ENCODE data around the gene AMZ2. TPM values are rescaled to one million over a fixed set of nuclear protein-coding genes. Genes with fewer than 3 reads are reported as not detected.

The AMZ2 gene
- total and polyA plus RNA-seq, 4 donors = 11.6 to 19.6 (median 17.3) TPM

GRCh38 chr17:68297195-68297594, 49.4 kb downstream of the AMZ2 start:
- Histone ChIP-seq H3K4me1 (ENCODE audit: control insufficient read depth in 4 of 4, insufficient read depth in 4 of 4, low read length in 3 of 4) (peaks cover 2 to 4% (median 2%) of the 10 kb centered on the region in 4 donors), H3K27me3 (ENCODE audit: control insufficient read depth in 4 of 4, insufficient read depth in 4 of 4, low read length in 3 of 4) (no peaks in the 10 kb centered on the region), H3K36me3 (ENCODE audit: control insufficient read depth in 4 of 4, insufficient read depth in 3 of 4, low read depth in 1 of 4, low read length in 3 of 4) (no peaks in the 10 kb centered on the region), H3K9ac (ENCODE audit: low read depth in 1 of 2, low read length in 2 of 2) (no peak overlapping the region), H3K4me3 (ENCODE audit: low read depth in 1 of 3, low read length in 3 of 3) (no peak overlapping the region), H3K27ac (ENCODE audit: low read depth in 1 of 2, low read length in 2 of 2) (peak overlapping the region in 1 of 2 donors; percentile 5), H3K9me3 (ENCODE audit: control insufficient read depth in 4 of 4, low read length in 3 of 4) (no peaks in the 10 kb centered on the region)
- DNase-seq (ENCODE audit: low spot score) = no peak
- TF ChIP-seq RAD21 (IDR thresholded peaks at IDR 0.05) (no peak), FOXA2 (IDR thresholded peaks at IDR 0.05) (no peak), REST (IDR thresholded peaks at IDR 0.05) (no peak), ZBTB33 (IDR thresholded peaks at IDR 0.05) (no peak), FOXA1 (IDR thresholded peaks at IDR 0.05) (no peak), NR2F2 (IDR thresholded peaks at IDR 0.05) (no peak), RXRA (IDR thresholded peaks at IDR 0.05) (no peak), HNF4G (IDR thresholded peaks at IDR 0.05) (no peak), EGR1 (IDR thresholded peaks at IDR 0.05; ENCODE audit: low read depth in 2 of 2) (no peak), MAX (IDR thresholded peaks at IDR 0.05) (no peak), YY1 (IDR thresholded peaks at IDR 0.05) (no peak), JUND (IDR thresholded peaks at IDR 0.05) (no peak), GABPA (IDR thresholded peaks at IDR 0.05 in 1 of 2, conservative IDR thresholded peaks at IDR 0.05 in 1 of 2) (no peak), HNF4A (conservative IDR thresholded peaks at IDR 0.05) (no peak), SP1 (IDR thresholded peaks at IDR 0.05) (no peak), ATF3 (IDR thresholded peaks at IDR 0.05) (no peak)
- WGBS = 68% methylated on average over 4 of the region's 4 CpGs

- no peaks in the 10 kb centered on the region for H3K4me1 ChIP-seq (ENCODE audit: control insufficient read depth in 4 of 4, insufficient read depth in 4 of 4, low read length in 3 of 4)
- no peaks in the 10 kb centered on the region for H3K9me3 ChIP-seq (ENCODE audit: control insufficient read depth in 4 of 4, low read length in 3 of 4)
- DNase-seq (ENCODE audit: low spot score) = no peak
- no peak overlapping the region for H3K4me3 ChIP-seq (ENCODE audit: low read depth in 1 of 3, low read length in 3 of 3)
- no peaks in the 10 kb centered on the region for H3K36me3 ChIP-seq (ENCODE audit: control insufficient read depth in 4 of 4, insufficient read depth in 3 of 4, low read depth in 1 of 4, low read length in 3 of 4)
- H3K27ac ChIP-seq (ENCODE audit: low read depth in 1 of 2, low read length in 2 of 2) = no peak overlapping the region
- H3K9ac ChIP-seq (ENCODE audit: low read depth in 1 of 2, low read length in 2 of 2) = no peak overlapping the region
- no peaks in the 10 kb centered on the region for H3K27me3 ChIP-seq (ENCODE audit: control insufficient read depth in 4 of 4, insufficient read depth in 4 of 4, low read length in 3 of 4)
- TF ChIP-seq FOXA1 (IDR thresholded peaks at IDR 0.05) (no peak), NR2F2 (IDR thresholded peaks at IDR 0.05) (no peak), SP1 (IDR thresholded peaks at IDR 0.05) (no peak), HNF4A (conservative IDR thresholded peaks at IDR 0.05) (no peak), RAD21 (IDR thresholded peaks at IDR 0.05) (no peak), RXRA (IDR thresholded peaks at IDR 0.05) (no peak), HNF4G (IDR thresholded peaks at IDR 0.05) (no peak), EGR1 (IDR thresholded peaks at IDR 0.05; ENCODE audit: low read depth in 2 of 2) (no peak), YY1 (IDR thresholded peaks at IDR 0.05) (no peak), REST (IDR thresholded peaks at IDR 0.05) (no peak), ZBTB33 (IDR thresholded peaks at IDR 0.05) (no peak), ATF3 (IDR thresholded peaks at IDR 0.05) (no peak), CTCF (IDR thresholded peaks at IDR 0.05; ENCODE audit: low read depth, low read length, missing input control) (no peak), MAX (IDR thresholded peaks at IDR 0.05) (no peak)
Observed at GRCh38 chr17:68298601-68299000, 50.8 kb downstream of the AMZ2 start.
